HG02973 (cell line): ENCODE results near the gene EDNRA.
"Not testable (repeated sequence)": the region's sequence is repeated elsewhere in the genome, so short reads cannot be mapped to it uniquely, and the experiment has no call there.

ENCODE experiments used
- ATAC-seq: cut with Tn5 transposase; IDR thresholded peaks from one replicate; pipeline ENCODE4 v1.9.1; 2021; ENCODE audit warnings: moderate library complexity; ENCODE audit not compliant: unreplicated experiment

Gene EDNRA

GRCh38 chr4:147480891-147481576, at the start of gene EDNRA:
Gene EDNRA (plus strand): TSS chr4:147481097. CDS start chr4:147485682, 4,585 bp downstream.
- no peak for ATAC-seq

DNA sequence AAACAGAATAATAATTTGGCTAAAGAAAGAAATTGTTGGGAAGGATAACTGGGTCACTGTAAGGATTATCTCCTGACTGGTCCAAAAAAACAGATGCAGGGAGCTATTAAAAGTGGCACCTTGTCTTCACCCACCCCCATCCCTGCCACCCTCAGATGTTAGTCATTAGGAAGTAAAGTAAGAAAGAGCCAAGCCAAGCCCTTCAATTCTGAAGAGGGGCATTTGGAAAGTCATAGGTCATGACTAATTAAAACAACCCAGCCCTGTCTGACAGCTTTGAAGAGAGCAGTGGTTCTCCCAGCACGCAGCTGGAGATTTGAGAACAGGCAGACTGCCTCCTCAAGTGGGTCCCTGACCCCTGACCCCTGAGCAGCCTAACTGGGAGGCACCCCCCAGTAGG, 46.5 kb upstream of the EDNRA start:
- ATAC-seq = not testable (repeated sequence)

DNA sequence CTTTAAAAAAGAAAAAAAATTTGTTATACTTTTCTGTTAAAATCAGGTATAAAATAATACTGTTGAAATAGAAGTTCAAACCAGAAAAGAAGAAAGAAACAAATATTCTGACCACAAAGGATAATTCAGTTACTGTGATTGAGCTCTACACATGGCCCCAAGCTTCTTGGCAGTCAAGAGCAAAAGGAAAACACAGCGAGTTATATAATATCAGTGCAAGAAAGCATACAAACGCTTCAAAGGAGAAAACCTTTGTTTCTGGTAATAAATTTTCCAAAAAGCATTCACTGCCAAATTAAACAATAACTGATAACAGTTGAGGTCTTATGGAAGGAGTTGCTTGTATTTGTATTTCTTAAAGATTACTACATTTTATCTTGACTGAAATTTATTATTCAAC, 40.5 kb upstream of the EDNRA start:
- no peak for ATAC-seq

- ATAC-seq = no peak
These were observed 33.1 kb upstream of the EDNRA start for GRCh38 chr4:147447786-147448185.

DNA sequence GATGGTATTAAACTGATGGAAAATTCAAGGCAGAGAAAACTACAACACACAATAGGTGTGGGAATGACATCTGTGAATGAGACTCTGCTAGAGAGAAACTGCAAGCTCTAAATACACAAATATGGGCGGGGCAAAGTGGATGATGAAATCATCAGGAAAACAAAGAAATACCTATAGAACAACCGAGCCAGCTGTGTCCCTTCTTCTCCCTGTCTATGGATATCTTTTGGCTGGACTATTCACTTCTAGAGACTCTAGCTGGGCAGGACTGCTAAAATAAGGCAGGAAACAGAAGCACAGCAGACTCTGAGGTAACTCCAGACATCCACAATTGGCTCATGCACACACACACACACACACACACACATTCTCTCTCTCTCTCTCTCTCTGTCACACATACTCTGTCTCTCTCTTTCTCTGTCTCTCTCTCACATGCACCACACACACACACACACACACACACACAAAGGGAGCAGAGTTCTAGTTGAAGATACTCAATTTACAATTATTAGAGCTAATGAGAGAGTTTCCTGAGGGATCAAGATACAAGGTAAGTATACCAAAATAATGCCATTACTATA, 27.2 kb upstream of the EDNRA start:
- no peak for ATAC-seq

DNA sequence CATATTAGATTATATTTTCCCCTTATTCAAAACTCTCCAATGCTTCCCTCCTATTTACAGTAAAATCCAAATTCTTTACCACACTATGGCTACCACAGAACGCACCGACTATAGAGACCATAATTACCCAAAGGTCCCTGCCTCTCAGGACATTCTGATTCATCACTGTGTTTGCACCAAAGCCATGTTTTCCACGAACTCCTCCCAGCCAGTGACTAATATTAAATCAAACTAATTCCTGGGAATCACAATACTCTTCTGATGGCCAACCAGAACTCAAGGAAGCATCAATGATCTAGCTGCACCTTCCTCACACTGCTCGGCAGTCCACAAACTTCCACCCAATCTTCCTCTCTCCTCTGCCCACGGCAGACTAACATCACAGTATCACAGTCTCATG, 24.2 kb upstream of the EDNRA start:
- ATAC-seq = no peak

GRCh38 chr4:147461161-147461560, 19.7 kb upstream of the EDNRA start:
- no peak for ATAC-seq

- ATAC-seq = no peak
These were observed 17.8 kb upstream of the EDNRA start for GRCh38 chr4:147463065-147463464.

DNA sequence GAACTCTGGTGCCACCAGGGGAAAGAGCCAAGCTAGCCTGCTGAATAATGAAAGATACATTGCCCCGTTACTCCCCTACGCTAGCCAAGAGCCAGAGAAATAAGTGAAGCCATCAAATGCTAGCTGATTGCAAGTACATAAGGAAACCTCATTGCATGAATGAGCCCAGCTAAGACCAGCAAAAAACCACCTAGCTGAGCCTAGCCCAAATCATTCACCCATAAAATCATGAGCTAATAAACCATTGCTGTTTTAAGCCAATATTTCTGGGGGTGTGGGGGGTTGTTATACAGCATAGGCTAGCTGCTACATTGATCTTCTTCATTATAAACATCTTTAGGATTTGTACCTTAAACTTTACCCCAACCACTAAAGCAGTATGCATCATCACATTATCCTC, 15.4 kb upstream of the EDNRA start:
- no peak for ATAC-seq

DNA sequence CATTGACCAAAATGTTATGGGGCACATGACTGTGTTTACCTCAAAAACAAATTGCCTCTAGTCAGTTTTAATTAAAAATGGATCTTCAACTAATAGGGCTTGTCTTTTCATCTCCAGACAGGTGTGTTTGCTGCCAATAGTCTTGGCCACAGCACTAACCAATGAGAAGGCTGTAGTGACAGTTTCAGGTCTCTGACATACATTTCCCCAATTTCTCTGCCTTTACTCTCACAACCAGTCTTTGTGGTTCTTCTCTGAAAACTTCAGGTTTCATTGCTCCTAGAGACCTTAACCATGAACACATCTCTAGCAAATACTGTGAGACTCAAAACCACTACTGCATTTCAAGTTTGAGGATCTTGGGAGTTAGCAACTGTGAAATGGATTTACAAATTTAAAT, 3.5 kb upstream of the EDNRA start:
- ATAC-seq = no peak

GRCh38 chr4:147479376-147479775, 1.5 kb upstream of the EDNRA start:
- ATAC-seq = no peak

DNA sequence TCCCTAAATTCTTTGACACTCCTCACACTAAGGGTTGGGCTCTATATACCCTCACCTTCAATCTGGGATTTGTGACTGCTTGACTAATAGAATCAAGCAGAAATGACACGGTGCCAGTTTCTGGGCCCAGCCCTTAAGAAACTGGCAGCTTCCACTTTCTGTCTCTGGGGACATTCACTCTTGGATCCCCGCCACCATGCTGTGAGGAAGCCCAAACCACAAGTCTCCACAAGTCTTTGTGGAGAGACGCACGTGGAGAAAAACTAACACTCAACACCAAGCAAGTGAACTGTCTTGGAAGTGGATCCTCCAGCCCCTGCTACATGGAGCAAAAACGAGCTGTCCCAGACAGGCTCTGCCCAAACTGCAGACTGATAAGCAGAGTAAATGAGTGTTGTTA, 1.1 kb upstream of the EDNRA start:
- ATAC-seq = no peak

- ATAC-seq = no peak
These were observed 401 bp upstream of the EDNRA start for GRCh38 chr4:147480502-147480890.

GRCh38 chr4:147481577-147482109, 746 bp downstream of the EDNRA start:
- no peak for ATAC-seq

DNA sequence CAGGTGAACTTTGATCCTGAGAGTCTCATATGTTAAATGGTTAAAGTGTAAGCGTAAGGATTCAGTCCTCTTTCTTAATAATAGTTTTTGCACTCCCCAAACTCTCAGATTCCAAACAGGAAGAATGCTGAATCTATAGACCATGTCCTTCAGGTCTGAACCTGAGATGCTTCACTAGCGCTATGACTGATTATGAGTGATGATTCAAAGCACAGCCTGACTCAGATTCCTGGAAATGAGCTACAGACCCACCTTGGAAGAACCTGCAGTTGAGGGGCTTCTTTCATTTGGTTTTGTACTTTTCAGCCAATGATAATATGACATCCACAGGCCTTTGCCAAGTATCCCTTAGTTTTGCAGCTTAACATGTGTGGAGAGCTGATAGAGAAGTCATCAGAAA, 1.4 kb downstream of the EDNRA start:
- ATAC-seq = no peak

- no peak for ATAC-seq
These were observed 4.3 kb downstream of the EDNRA start for GRCh38 chr4:147485167-147485566.

- ATAC-seq = no peak
These were observed 6.7 kb downstream of the EDNRA start for GRCh38 chr4:147487616-147488015.

DNA sequence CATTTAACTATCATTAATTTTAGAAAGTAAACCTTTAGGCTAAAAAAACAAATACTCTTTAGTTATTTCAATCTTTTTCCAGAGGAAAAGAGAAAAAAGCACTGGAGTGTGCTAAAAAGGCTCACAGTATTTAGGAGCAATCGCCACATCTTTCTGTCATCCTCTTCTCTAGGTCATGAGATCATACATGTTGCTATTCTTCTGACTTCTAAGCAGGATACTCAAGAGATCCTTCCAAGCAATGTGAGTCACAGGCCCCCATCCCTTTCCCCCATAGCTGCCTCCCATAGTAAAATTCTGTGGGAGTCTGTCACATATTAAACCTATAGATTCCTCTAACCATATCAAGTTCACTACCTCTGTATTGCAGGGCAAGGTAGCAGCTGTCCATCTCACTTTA, 7.7 kb downstream of the EDNRA start:
- ATAC-seq = no peak

- ATAC-seq = no peak
These were observed 10.2 kb downstream of the EDNRA start for GRCh38 chr4:147491086-147491485.

DNA sequence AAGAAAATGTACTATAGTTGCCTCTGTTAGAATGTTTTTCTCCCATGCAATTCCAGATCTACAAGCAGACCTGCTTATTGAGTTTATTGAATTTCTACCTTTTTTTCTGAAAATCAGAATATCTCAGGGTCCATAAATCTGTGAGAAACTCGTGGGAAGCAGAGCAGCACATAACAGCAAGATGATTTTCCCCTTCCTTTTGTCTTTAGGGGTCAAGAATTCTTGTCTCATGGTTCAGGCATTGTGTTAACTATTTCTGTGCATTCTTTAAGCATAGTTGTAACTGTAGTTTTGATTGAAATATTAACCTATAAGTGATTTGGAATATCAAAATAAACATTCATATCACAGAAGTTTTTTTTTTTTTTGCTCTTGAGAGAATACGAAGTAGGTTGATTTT, 11.4 kb downstream of the EDNRA start:
- ATAC-seq = no peak

DNA sequence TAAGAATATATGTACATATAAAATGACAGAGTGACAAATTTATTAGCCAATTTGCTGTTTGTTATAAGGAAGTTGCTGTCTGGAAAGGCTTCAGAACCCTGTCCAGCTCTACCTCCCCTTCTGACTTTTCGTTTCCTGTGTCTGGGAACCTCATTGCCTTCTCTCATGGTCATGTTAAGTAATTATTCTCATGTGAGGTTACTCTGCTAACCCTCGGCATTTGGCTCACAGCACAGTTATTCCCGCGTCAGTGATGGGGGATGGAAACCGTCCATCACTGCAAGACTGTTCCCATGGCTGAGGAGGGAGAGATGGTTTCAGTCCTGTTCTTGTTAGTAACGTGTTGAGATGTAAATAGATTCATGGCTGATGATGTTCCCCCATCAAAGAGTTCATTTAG, 11.9 kb downstream of the EDNRA start:
- no peak for ATAC-seq

DNA sequence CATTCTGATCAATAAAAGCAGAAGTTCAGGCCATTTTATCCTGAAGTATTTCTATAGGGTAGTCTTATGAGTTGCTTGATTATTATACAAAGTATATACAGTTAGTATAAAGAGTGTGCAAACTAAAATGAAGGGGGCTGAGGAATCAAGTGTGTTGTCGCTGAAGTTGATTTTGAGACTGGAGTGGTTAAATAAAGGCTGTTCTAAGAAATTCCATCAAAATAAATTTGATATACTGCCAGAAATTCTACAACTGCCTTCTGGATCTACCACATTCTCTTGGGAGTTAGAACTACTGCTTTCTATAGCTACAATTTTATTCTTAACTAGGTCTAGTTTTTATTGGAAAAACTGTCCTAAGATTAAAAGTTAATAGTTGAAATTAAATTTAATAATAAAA, 12.4 kb downstream of the EDNRA start:
- ATAC-seq = no peak

DNA sequence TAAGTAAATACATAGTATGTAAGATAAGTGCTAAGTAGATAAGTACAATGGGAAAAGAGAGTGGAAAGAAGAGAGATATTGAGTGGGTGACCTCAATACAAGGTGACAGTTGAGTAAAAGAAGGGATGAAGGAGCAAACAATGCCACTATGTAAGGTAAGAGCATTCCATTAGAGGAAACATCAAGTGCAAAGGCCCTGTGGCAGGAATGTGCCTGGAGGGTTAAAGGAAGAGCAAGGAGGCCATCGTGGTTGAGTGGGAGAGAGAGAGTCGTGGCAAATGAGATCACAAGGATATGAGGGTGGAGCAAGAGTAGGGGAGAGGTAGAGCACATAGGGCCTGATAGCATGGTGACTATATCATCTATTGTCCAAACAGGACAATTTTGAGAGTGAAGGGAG, 13.4 kb downstream of the EDNRA start:
- ATAC-seq = no peak
